Epithelial cell of alveolus of lung (primary cell): Measurements from ENCODE around the gene CCDC185. TPM values are rescaled to one million over a fixed set of nuclear protein-coding genes. Genes with fewer than 3 reads are reported as not detected.

ENCODE experiments used
- total RNA-seq: library from RNA; depleted of rRNA; stranded (reverse); fragments of >200 nt; gene quantifications from 2 replicates; pipeline ENCODE4 v1.2.1, GENCODE V29; 2015

The CCDC185 gene
- not detected in 2 replicates for total RNA-seq

GRCh38 chr1:223393275-223394214 is at the start of gene CCDC185:
TSS of gene CCDC185 (plus strand) at chr1:223393415. CDS start at chr1:223393476, 61 bp downstream.

GRCh38 chr1:223363856-223364684 is 29.1 kb upstream of the CCDC185 start, which contains the start of gene SUSD4:
TSS of gene SUSD4 (minus strand) at chr1:223364176. CDS start at chr1:223363425, 751 bp downstream.

Other genes starting within 250 kb of the CCDC185 start
- 0.13 TPM in 1 of 2 replicates, not detected in the other for gene SUSD4, start 29.2 kb upstream of the CCDC185 start, total RNA-seq